Endometrial microvascular endothelial cells (primary cell): ENCODE results near the gene FLOT2. TPM values are rescaled to one million over a fixed set of nuclear protein-coding genes. Genes with fewer than 3 reads are reported as not detected.

Experiments
- total RNA-seq: library from RNA; depleted of rRNA; stranded (reverse); fragments of >200 nt; gene quantifications from one replicate; pipeline ENCODE4 v1.2.3, GENCODE V29; 2015; ENCODE audit errors: inconsistent ontology term

The FLOT2 gene
- total RNA-seq, 1 donor from 2014 or later, result 102 TPM

Other genes starting within 250 kb of the FLOT2 start
- gene SDF2, start 235.8 kb downstream of the FLOT2 start, total RNA-seq, result 60.8 TPM
- 38.7 TPM for gene SUPT6H, start 235.5 kb downstream of the FLOT2 start, total RNA-seq
- not detected for gene PROCA1, start 185.8 kb downstream of the FLOT2 start, total RNA-seq
- 31.1 TPM for gene RAB34, start 179.9 kb downstream of the FLOT2 start, total RNA-seq
- gene RPL23A, start 177.7 kb downstream of the FLOT2 start, total RNA-seq, result 308 TPM
- 7.7 TPM for gene TLCD1, start 171.5 kb downstream of the FLOT2 start, total RNA-seq
- gene NEK8, start 168.9 kb downstream of the FLOT2 start, total RNA-seq, result 1.0 TPM
- 14.3 TPM for gene TRAF4, start 153.7 kb downstream of the FLOT2 start, total RNA-seq
- 23.0 TPM for gene FAM222B, start 54.9 kb downstream of the FLOT2 start, total RNA-seq
- 120 TPM for gene ERAL1, start 42.7 kb downstream of the FLOT2 start, total RNA-seq
- gene DHRS13, start 5.3 kb upstream of the FLOT2 start, total RNA-seq, result 11.3 TPM
- 14.4 TPM for gene PHF12, start 53.8 kb upstream of the FLOT2 start, total RNA-seq
- not detected for gene SEZ6, start 108.3 kb upstream of the FLOT2 start, total RNA-seq
- 1.5 TPM for gene PIPOX, start 145.4 kb upstream of the FLOT2 start, total RNA-seq